Activated effector memory CD4-positive, alpha-beta T cell treated with anti-CD3 and anti-CD28 coated beads, Interleukin-2, amount 50 U/mL, for 16 hours (primary cell): ENCODE measurements around the gene C3orf70.

Experiments used
- DNase-seq: peaks from one replicate; pipeline ENCODE4 v3.0.0-alpha.2; 2020

Gene C3orf70

DNA sequence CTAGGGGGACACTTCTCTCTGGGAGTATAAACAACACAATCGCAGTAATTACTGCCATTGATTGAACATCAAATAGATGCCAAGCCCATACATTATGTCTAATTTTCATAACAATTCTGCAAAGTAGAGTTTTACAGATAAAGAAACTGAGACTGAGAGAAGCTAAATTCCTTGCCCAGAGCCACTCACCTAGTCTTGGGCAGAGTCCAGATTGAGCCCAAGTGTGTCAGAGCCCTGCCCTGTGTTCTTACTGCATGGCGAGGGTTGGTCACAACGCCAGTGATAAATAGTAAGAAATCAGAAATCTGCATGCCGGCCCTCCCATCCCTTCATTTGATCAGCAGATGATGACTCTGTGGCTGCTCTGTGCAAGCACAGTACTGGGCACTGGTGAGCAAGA lies 106.3 kb downstream of the C3orf70 start:
- no peak for DNase-seq

GRCh38 chr3:185046164-185046515 lies 106.7 kb downstream of the C3orf70 start:
- no peak for DNase-seq

GRCh38 chr3:185042312-185043050 lies 110.4 kb downstream of the C3orf70 start:
- DNase-seq: no peak

DNA sequence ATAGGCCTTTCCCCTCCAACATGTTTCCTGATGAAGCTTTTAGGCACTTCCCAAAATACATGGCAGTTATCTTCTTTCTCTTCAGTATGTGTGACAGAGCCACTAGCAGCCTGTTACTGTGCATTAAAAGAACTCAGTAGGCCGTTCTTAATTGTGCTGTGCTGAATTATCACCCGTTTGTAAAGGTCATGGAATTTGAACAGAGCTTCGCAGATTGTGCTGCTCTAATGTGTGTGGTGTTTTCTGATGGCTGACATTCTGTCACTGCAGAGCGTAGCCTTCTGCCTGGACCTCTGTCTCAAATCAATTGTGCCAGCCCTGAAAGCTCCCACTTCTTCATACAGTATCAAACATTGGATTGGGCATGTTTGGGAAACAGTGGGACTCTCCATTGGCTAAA lies 111.3 kb downstream of the C3orf70 start:
- DNase-seq: no peak

DNA sequence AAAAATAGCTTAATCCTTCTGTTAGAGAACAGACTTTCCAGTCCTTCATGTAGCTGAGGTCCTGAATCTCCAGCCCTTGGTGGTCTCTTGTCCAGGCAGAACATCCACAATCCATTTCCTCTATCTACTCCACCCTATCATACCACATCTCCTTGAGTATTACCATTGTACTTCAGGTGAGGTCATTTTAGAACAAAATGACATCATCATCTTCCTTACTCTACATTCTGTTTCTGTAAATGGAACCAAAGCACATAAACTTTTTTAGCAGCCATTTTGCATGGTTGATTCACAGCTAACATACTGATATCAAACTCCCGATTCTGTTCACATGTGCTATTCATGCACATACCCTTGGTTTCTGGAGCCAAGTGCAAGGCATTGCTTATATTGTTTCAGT lies 112.4 kb downstream of the C3orf70 start:
- no peak for DNase-seq

DNA sequence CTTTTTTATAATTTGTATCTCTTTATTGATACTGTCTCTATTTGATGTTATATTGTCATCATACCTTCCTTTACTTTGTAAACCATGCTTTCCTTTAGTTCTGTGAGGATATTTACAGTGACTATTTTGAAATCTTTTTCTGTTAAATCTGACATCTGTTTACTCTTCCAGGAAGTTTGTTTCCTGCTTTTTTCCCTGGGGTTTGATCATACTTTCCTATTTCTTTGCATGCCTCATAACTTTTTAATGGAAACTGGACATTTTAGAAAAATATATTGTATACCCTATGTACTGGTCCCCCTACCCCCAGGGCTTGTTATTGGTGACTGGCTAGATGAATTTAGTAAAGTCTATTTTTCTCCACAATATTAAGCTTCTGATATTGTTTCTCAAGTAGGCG lies 115.1 kb downstream of the C3orf70 start:
- no peak for DNase-seq

DNA sequence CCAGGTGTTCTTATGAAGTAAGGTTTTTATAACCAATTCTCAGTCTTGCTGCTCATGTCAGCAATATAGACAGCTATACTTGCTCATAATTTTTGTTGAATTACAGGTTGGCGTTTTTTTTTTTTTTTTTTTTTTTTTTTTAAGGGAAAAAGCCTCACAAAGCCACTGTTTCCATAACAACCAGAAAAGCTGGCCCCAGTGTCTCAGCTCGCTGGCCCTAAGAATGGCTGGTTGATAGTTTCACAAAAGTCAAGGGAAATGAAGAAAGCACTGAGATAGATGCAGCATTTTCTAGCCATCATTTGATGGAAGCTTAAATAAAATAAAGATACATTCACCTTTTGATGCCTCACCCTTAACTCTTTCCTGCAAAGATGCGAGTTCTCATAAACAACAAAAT lies 121.9 kb downstream of the C3orf70 start:
- DNase-seq: no peak

- no peak for DNase-seq
Observed at GRCh38 chr3:185030399-185030798, 122.5 kb downstream of the C3orf70 start.

GRCh38 chr3:185029086-185029485 lies 123.8 kb downstream of the C3orf70 start:
- DNase-seq: no peak

- DNase-seq: no peak
Observed at GRCh38 chr3:185028121-185028520, 124.7 kb downstream of the C3orf70 start.
